RPMI8226 (cell line): ENCODE results near the gene CEP170B.
"Not testable (repeated sequence)": the region's sequence is repeated elsewhere in the genome, so short reads cannot be mapped to it uniquely, and the experiment has no call there.

Experiments
- DNase-seq: peaks from one replicate; pipeline ENCODE4 v3.0.0-alpha.2; 2015

Gene CEP170B

GRCh38 chr14:104933746-104934733, 69.0 kb downstream of the CEP170B start:
- DNase-seq = no peak

GRCh38 chr14:104935026-104935650, 70.1 kb downstream of the CEP170B start:
- no peak for DNase-seq

- DNase-seq = no peak
Measured at GRCh38 chr14:104935955-104936354, 70.9 kb downstream of the CEP170B start.

GRCh38 chr14:104936361-104937155, 71.5 kb downstream of the CEP170B start:
- no peak for DNase-seq

- DNase-seq = no peak
Measured at GRCh38 chr14:104937161-104937560, 72.1 kb downstream of the CEP170B start.

- DNase-seq = no peak
Measured at GRCh38 chr14:104937694-104938365, 72.8 kb downstream of the CEP170B start.

- DNase-seq = no peak
Measured at GRCh38 chr14:104938436-104938835, 73.4 kb downstream of the CEP170B start.

GRCh38 chr14:104938960-104939359, 73.9 kb downstream of the CEP170B start:
- no peak for DNase-seq

GRCh38 chr14:104939666-104940410, 74.8 kb downstream of the CEP170B start:
- DNase-seq = no peak

- no peak for DNase-seq
Measured at GRCh38 chr14:104940526-104941150, 75.6 kb downstream of the CEP170B start.

- DNase-seq = no peak
Measured at GRCh38 chr14:104941508-104942365, 76.7 kb downstream of the CEP170B start.

GRCh38 chr14:104942586-104942985, 77.5 kb downstream of the CEP170B start:
- no peak for DNase-seq

GRCh38 chr14:104943216-104944015, 78.3 kb downstream of the CEP170B start:
- DNase-seq = not testable (repeated sequence)

GRCh38 chr14:104944016-104944308, 78.9 kb downstream of the CEP170B start:
- not testable (repeated sequence) for DNase-seq

- not testable (repeated sequence) for DNase-seq
Measured at GRCh38 chr14:104944436-104945205, 79.6 kb downstream of the CEP170B start.

- DNase-seq = not testable (repeated sequence)
Measured at GRCh38 chr14:104945266-104945665, 80.2 kb downstream of the CEP170B start.
